Mesenchymal stem cell (in vitro differentiated cells and primary cell): ENCODE results near the gene SMPDL3B.

Source experiments
- DNase-seq: peaks from one replicate; pipeline ENCODE4 v3.0.0-alpha.2; 2013
- H2AFZ ChIP-seq: one replicate; pipeline ENCODE4 v1.6.1; 2013; ENCODE audit warnings: low read depth, mild to moderate bottlenecking, control low read depth, inconsistent platforms, low read length, moderate library complexity
- H2AK5ac ChIP-seq: 2 replicates; pipeline ENCODE4 v1.6.1; 2013; ENCODE audit warnings: low read length, moderate library complexity, mild to moderate bottlenecking, inconsistent platforms; ENCODE audit not compliant: severe bottlenecking
- H2BK120ac ChIP-seq: one replicate; pipeline ENCODE4 v1.6.1; 2013; ENCODE audit warnings: low read depth, mild to moderate bottlenecking, inconsistent platforms, low read length, moderate library complexity
- H2BK12ac ChIP-seq, 2 experiments: one replicate each; pipeline ENCODE4 v1.6.1; 2013; ENCODE audit warnings: inconsistent platforms in 2 of 2, low read length in 2 of 2, mild to moderate bottlenecking in 2 of 2, moderate library complexity in 2 of 2, control low read depth in 1 of 2
- H2BK15ac ChIP-seq: one replicate; pipeline ENCODE4 v1.6.1; 2013; ENCODE audit warnings: mild to moderate bottlenecking, low read depth, inconsistent platforms; ENCODE audit not compliant: poor library complexity, severe bottlenecking
- H2BK5ac ChIP-seq: 2 replicates; pipeline ENCODE4 v1.6.1; 2013; ENCODE audit warnings: low read depth, mild to moderate bottlenecking, low read length, control low read depth, inconsistent platforms; ENCODE audit not compliant: poor library complexity, severe bottlenecking
- H3K14ac ChIP-seq, 2 experiments: one replicate each; pipeline ENCODE4 v1.6.1; 2013; ENCODE audit warnings: inconsistent platforms in 2 of 2, low read length in 2 of 2, control low read depth in 1 of 2, mild to moderate bottlenecking in 1 of 2, moderate library complexity in 1 of 2
- H3K18ac ChIP-seq, 2 experiments: one replicate each; pipeline ENCODE4 v1.6.1; 2013; ENCODE audit warnings: inconsistent platforms in 2 of 2, low read length in 2 of 2, control low read depth in 1 of 2, low read depth in 1 of 2, mild to moderate bottlenecking in 1 of 2
- H3K23ac ChIP-seq, 2 experiments: one replicate each; pipeline ENCODE4 v1.6.1; 2013; ENCODE audit warnings: inconsistent platforms in 2 of 2, low read length in 2 of 2, mild to moderate bottlenecking in 2 of 2, moderate library complexity in 2 of 2, control low read depth in 1 of 2
- H3K27ac ChIP-seq: 2 replicates; pipeline ENCODE4 v1.5.1; 2013; ENCODE audit warnings: mild to moderate bottlenecking, moderate library complexity, low read length, control low read depth, inconsistent platforms; ENCODE audit not compliant: poor library complexity, severe bottlenecking
- H3K27me3 ChIP-seq, 2 experiments: 2 replicates each; pipeline versions ENCODE4 v1.6.1 to v1.7.0; 2013; ENCODE audit warnings: low read length in 2 of 2, mild to moderate bottlenecking in 2 of 2, moderate library complexity in 2 of 2, control low read depth in 1 of 2, inconsistent platforms in 1 of 2; ENCODE audit not compliant: control insufficient read depth in 1 of 2, insufficient read depth in 1 of 2
- H3K36me3 ChIP-seq, 2 experiments: 2 replicates each; pipeline versions ENCODE4 v1.6.1 to v1.7.0; 2013; ENCODE audit warnings: low read length in 2 of 2, control low read depth in 1 of 2, inconsistent platforms in 1 of 2, low read depth in 1 of 2, mild to moderate bottlenecking in 1 of 2; ENCODE audit not compliant: insufficient read depth in 2 of 2, control insufficient read depth in 1 of 2
- H3K4ac ChIP-seq, 2 experiments: one replicate each; pipeline ENCODE4 v1.6.1; 2013; ENCODE audit warnings: inconsistent platforms in 2 of 2, low read length in 2 of 2, mild to moderate bottlenecking in 2 of 2, moderate library complexity in 2 of 2, control low read depth in 1 of 2, low read depth in 1 of 2
- H3K4me1 ChIP-seq: 2 replicates; pipeline ENCODE4 v1.6.1; 2013; ENCODE audit warnings: low read depth, low read length, control low read depth; ENCODE audit not compliant: control insufficient read depth, insufficient read depth
- H3K4me2 ChIP-seq: 2 replicates; pipeline ENCODE4 v1.6.1; 2013; ENCODE audit warnings: low read length, mild to moderate bottlenecking, inconsistent platforms; ENCODE audit not compliant: poor library complexity, severe bottlenecking
- H3K4me3 ChIP-seq, 2 experiments: 2 replicates each; pipeline versions ENCODE4 v1.5.1 to v1.7.0; 2013; ENCODE audit warnings: low read length in 2 of 2, mild to moderate bottlenecking in 2 of 2, control low read depth in 1 of 2, low read depth in 1 of 2; ENCODE audit not compliant: insufficient read depth in 1 of 2
- H3K79me1 ChIP-seq: replicated peaks from 2 replicates; pipeline ENCODE4 v1.6.1; 2013; ENCODE audit warnings: mild to moderate bottlenecking, control low read depth, low read length, inconsistent platforms; ENCODE audit not compliant: poor library complexity, severe bottlenecking
- H3K9ac ChIP-seq: 2 replicates; pipeline ENCODE4 v1.7.0; 2013; ENCODE audit warnings: mild to moderate bottlenecking, low read length, moderate library complexity
- H3K9me3 ChIP-seq: 2 replicates; pipeline ENCODE4 v1.7.0; 2013; ENCODE audit warnings: mild to moderate bottlenecking, low read length; ENCODE audit not compliant: control insufficient read depth
- H4K8ac ChIP-seq: one replicate; pipeline ENCODE4 v1.6.1; 2013; ENCODE audit warnings: inconsistent platforms, mild to moderate bottlenecking, low read length, moderate library complexity
- H4K91ac ChIP-seq: one replicate; pipeline ENCODE4 v1.6.1; 2013; ENCODE audit warnings: mild to moderate bottlenecking, low read length, inconsistent platforms
- WGBS: methylation state at CpG from one replicate; pipeline ENCODE4 v1.1.7; 2013; ENCODE audit warnings: mixed read lengths; 5-methylcytosine and 5-hydroxymethylcytosine counted together

The SMPDL3B gene

GRCh38 chr1:27980216-27980845, 45.5 kb downstream of the SMPDL3B start:
- no peak overlapping the region for H3K4me3 ChIP-seq
- H4K91ac ChIP-seq = no peak overlapping the region
- H2BK120ac ChIP-seq = no peak overlapping the region

GRCh38 chr1:27981145-27981544, 46.3 kb downstream of the SMPDL3B start:
- Histone ChIP-seq H3K79me1 (no peaks in the 10 kb centered on the region), H3K4me3 (no peak overlapping the region), H4K8ac (no peak overlapping the region), H3K23ac (no peak overlapping the region), H2BK5ac (no peak overlapping the region), H3K27ac (no peak overlapping the region), H2AFZ (no peak overlapping the region), H3K4ac (no peak overlapping the region), H3K9me3 (no peaks in the 10 kb centered on the region), H3K4me2 (no peak overlapping the region), H3K18ac (no peak overlapping the region), H3K4me1 (peaks cover 1% of the 10 kb centered on the region), H3K9ac (peak overlapping the region; percentile 47), H2AK5ac (no peak overlapping the region), H3K27me3 (no peaks in the 10 kb centered on the region), H3K14ac (no peak overlapping the region), H2BK15ac (no peak overlapping the region), H4K91ac (no peak overlapping the region), H2BK120ac (no peak overlapping the region), H2BK12ac (no peak overlapping the region), H3K36me3 (peaks cover 6 to 20% of the 10 kb centered on the region in 2 experiments)
- DNase-seq = no peak
- WGBS = 96% methylated on average over 3 of the region's 3 CpGs

More at GRCh38 chr1:27980216-27980845, 45.5 kb downstream of the SMPDL3B start:
- H3K18ac ChIP-seq = no peak overlapping the region
- H3K9me3 ChIP-seq = no peaks in the 10 kb centered on the region
- H2BK15ac ChIP-seq = no peak overlapping the region
- 100% methylated on average over 1 of the region's 1 CpG for WGBS
- H3K4me1 ChIP-seq = peaks cover 1% of the 10 kb centered on the region
- peak overlapping the region; percentile 47 for H3K9ac ChIP-seq
- no peak overlapping the region for H3K4me2 ChIP-seq
- no peaks in the 10 kb centered on the region for H3K27me3 ChIP-seq
- no peak overlapping the region for H3K27ac ChIP-seq
- no peak overlapping the region for H3K14ac ChIP-seq
- no peak overlapping the region for H2AFZ ChIP-seq
- H3K36me3 ChIP-seq = peaks cover 6 to 21% of the 10 kb centered on the region in 2 experiments
- no peaks in the 10 kb centered on the region for H3K79me1 ChIP-seq
- H2BK12ac ChIP-seq = no peak overlapping the region
- H4K8ac ChIP-seq = no peak overlapping the region
- no peak for DNase-seq
- H2AK5ac ChIP-seq = no peak overlapping the region
- no peak overlapping the region for H3K23ac ChIP-seq
- no peak overlapping the region for H2BK5ac ChIP-seq
- no peak overlapping the region for H3K4ac ChIP-seq

GRCh38 chr1:27990920-27991537, 56.2 kb downstream of the SMPDL3B start:
- no peaks in the 10 kb centered on the region for H3K27me3 ChIP-seq
- H3K4me3 ChIP-seq = no peak overlapping the region
- H3K4me1 ChIP-seq = no peaks in the 10 kb centered on the region
- H2BK12ac ChIP-seq = no peak overlapping the region
- H2AK5ac ChIP-seq = no peak overlapping the region
- H3K27ac ChIP-seq = no peak overlapping the region
- no peaks in the 10 kb centered on the region for H3K9me3 ChIP-seq
- peaks cover 8% of the 10 kb centered on the region for H3K79me1 ChIP-seq
- no peak overlapping the region for H3K4ac ChIP-seq
- H2AFZ ChIP-seq = no peak overlapping the region
- no peak overlapping the region for H4K91ac ChIP-seq
- no peak overlapping the region for H3K4me2 ChIP-seq
- no peak overlapping the region for H4K8ac ChIP-seq
- no peak overlapping the region for H2BK15ac ChIP-seq
- H3K9ac ChIP-seq = no peak overlapping the region
- peaks cover 34 to 75% of the 10 kb centered on the region in 2 experiments for H3K36me3 ChIP-seq
- peak; percentile 15 for DNase-seq
- no peak overlapping the region for H2BK120ac ChIP-seq
- no peak overlapping the region for H3K14ac ChIP-seq
- no peak overlapping the region for H3K23ac ChIP-seq
- H2BK5ac ChIP-seq = no peak overlapping the region
- no peak overlapping the region for H3K18ac ChIP-seq
- WGBS = 99% methylated on average over 3 of the region's 3 CpGs

GRCh38 chr1:27992276-27992675, 57.5 kb downstream of the SMPDL3B start:
- H2BK12ac ChIP-seq = no peak overlapping the region
- no peak overlapping the region for H2AFZ ChIP-seq
- H4K8ac ChIP-seq = no peak overlapping the region
- H3K27ac ChIP-seq = no peak overlapping the region
- peaks cover 8% of the 10 kb centered on the region for H3K79me1 ChIP-seq
- H3K14ac ChIP-seq = no peak overlapping the region
- no peak overlapping the region for H3K4me2 ChIP-seq
- no peak overlapping the region for H3K9ac ChIP-seq
- H3K36me3 ChIP-seq = peaks cover 34 to 82% of the 10 kb centered on the region in 2 experiments
- DNase-seq = no peak
- no peaks in the 10 kb centered on the region for H3K4me1 ChIP-seq
- no peak overlapping the region for H2BK120ac ChIP-seq
- WGBS = 80% methylated on average over 6 of the region's 6 CpGs
- H2AK5ac ChIP-seq = no peak overlapping the region
- no peak overlapping the region for H3K18ac ChIP-seq
- no peak overlapping the region for H2BK5ac ChIP-seq
- no peak overlapping the region for H3K4me3 ChIP-seq
- no peaks in the 10 kb centered on the region for H3K27me3 ChIP-seq
- no peak overlapping the region for H4K91ac ChIP-seq
- H2BK15ac ChIP-seq = no peak overlapping the region
- no peak overlapping the region for H3K4ac ChIP-seq
- no peak overlapping the region for H3K23ac ChIP-seq
- H3K9me3 ChIP-seq = no peaks in the 10 kb centered on the region
